Ecto neural progenitor cell (in vitro differentiated cells): ENCODE results near the gene HSPA1B.
"Not testable (repeated sequence)": the region's sequence is repeated elsewhere in the genome, so short reads cannot be mapped to it uniquely, and the experiment has no call there.

Source experiments
- DNase-seq: peaks from one replicate; pipeline ENCODE4 v3.0.0-alpha.2; 2018; ENCODE audit warnings: low spot score

HSPA1B gene

DNA sequence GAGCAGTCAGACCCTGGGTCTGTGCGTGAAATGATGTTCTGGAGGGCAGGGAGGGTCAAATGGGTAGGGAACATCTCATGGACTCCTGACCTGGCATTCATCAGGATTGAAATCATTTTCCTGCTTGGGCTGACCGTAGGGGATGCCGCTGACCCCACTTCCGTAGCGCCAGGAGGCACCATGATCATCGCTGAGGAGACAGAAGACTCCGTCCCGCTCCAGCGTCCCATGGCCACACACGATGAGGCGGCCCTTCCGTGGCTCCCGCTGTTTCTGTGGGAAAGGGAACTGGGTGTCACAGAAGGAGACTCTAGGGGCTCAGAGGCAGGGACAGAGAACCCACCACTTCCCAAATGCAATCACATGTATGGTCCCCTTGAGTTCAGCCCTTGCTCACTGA lies 32.8 kb downstream of the HSPA1B start:
- DNase-seq: no peak

DNA sequence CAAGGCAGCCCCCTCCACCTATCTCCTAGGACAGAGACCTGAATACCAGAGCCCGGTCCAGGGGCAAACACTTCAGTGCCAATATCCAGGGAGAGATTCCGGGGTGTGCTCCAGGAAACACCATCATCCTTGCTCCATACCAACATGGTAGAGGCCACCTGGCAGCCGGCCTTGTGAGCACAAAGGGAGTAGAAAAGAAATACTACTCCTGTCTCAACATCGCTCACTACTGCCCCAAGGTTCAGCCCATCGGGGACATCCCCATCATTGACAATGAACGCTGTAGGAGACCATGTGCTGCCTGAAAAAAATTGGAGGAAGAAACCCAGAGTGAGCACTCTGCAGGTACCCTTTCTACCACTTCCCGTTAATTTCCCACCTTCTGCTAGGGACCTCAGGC lies 33.6 kb downstream of the HSPA1B start:
- no peak for DNase-seq

DNA sequence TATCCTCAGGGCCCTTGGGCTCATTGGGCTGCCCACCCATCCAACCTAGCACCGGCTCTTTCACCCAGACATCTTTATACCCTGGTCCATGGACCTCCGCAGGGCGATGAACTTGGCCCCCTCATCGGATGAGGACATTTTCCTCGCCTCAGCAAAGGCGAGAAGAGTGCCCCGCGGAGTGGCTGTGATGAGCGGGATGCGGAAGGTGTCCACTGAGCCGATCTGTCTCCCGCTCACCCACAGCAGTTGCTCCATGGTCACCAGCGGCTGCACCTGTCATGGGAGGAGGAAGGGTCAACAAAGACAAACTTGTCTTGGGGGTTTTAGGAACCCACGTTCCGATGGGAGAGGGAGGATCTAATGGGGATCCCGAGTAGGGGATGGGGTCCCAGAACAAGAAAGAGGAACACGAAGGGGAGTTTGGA lies 34.4 kb downstream of the HSPA1B start:
- no peak for DNase-seq

GRCh38 chr6:31862344-31863235 lies 35.1 kb downstream of the HSPA1B start, which contains the start of gene NEU1:
NEU1 (minus strand) TSS chr6:31862821; CDS start chr6:31862776, 45 bp downstream.
- DNase-seq: peak; percentile 99

GRCh38 chr6:31864123-31864562 lies 36.6 kb downstream of the HSPA1B start:
- not testable (repeated sequence) for DNase-seq

GRCh38 chr6:31864818-31865204 lies 37.3 kb downstream of the HSPA1B start:
- DNase-seq: no peak

- no peak for DNase-seq
These were observed 37.9 kb downstream of the HSPA1B start for GRCh38 chr6:31865205-31866118.

- not testable (repeated sequence) for DNase-seq
These were observed 41.1 kb downstream of the HSPA1B start for GRCh38 chr6:31868658-31868971.

DNA sequence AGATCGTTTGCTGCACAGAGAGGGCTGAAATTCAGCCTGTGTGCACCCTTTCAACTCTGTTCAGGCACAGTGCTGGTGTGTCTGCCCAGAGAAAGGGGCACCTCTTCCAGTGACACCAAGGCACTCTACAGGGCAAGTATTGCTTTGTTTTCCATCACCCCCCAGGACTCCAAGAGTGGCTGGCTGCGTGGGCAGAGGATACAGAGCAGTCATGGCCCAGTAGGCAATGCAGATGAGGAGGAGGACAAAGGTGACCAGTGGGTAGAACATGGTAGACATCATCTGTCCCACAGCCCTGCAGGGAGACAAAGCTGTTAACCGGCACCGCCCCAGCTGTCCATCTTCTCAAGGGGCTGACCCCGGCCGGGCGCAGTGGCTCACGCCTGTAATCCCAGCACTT lies 41.8 kb downstream of the HSPA1B start:
- peak; percentile 38 for DNase-seq

DNA sequence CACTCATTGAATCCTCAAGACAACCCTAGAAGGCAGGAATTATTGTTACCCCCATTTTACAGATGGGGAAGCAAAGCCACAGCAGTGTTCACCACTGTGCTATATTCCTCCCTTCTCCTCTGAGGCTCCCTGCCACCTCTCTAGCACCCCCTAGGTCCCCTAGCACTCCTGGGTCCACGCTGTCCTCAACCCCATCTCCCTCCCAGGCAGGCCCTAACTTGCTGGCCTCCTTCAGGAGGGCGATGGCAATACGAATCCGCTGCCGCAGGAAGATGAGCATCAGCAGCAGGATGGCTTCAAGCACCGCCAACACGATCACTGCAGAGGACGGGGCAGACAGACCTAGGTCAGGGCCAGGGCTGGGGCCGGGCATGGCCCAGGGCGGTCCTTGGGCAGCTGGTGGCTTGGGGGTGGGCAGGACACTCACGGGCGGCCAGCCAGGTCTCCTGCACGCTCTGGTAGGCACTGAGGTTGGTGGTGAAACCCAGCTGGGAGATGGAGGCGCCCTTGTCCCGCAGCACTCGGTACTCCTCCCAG lies 42.9 kb downstream of the HSPA1B start:
- DNase-seq: no peak

- DNase-seq: no peak
These were observed 43.6 kb downstream of the HSPA1B start for GRCh38 chr6:31871046-31871659.

DNA sequence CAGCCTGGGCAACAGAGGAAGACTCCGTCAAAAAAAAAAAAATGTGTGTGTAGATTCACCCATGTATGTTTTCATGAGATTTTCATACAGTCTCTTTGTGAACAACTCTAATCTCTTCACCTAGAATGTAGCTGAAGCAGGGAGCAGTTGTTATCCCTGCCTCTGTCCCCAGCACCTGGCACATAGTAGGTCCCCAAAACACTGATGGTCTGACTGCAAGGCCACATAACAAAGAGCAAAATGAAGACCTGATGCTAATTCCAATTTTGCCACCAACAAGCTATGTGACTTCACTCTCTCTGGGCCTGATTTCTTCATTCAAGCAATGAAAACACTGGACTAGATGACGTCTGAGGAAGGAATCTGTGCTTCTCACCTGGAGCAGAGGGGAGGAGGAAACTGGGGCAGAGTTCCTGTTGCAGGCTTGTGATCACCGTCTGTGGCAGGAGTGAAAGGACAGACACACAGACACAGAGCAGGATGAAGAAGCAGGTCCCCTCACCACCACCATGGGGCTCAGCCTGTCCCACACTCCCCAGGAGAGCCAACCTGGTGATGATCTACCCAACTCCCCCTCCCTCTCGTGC lies 46.6 kb downstream of the HSPA1B start:
- no peak for DNase-seq

DNA sequence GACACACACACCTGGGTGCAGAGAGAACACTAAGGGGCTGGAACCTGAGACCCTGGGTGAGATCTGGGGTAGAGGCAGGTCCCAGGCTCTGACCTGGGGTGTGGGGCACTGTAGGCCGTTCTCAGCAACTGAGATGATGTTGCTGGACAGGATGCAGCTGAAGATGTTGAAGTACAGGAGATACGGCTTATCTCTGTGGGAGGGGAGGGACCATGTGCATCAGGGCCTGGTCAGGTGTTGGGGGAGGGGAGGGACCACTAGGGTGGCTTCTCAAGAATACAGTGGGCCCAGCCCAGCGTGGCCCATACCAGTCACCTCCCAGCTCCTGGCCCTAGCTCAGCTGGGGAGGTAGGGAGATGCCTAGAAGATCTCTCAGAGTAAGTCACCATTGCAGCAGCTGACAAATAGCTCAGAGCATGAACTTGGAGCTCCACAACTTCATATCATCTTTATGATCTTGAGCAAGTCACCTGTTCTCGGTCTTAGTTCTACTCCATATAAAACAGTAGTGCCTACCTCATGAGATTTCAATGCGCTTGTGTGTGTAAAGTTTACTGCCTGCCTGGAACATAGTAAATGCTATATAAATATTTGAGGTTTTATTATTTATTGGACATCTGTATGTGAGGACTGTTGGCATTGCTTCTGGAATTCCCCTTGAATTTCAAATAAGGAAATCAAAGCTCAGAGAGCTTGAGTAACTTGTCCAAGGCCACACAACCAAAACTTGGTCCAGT lies 47.5 kb downstream of the HSPA1B start:
- no peak for DNase-seq

- DNase-seq: no peak
These were observed 48.3 kb downstream of the HSPA1B start for GRCh38 chr6:31875877-31876276.

- no peak for DNase-seq
These were observed 48.8 kb downstream of the HSPA1B start for GRCh38 chr6:31876357-31876756.

GRCh38 chr6:31877125-31877650 lies 49.6 kb downstream of the HSPA1B start:
- DNase-seq: no peak

DNA sequence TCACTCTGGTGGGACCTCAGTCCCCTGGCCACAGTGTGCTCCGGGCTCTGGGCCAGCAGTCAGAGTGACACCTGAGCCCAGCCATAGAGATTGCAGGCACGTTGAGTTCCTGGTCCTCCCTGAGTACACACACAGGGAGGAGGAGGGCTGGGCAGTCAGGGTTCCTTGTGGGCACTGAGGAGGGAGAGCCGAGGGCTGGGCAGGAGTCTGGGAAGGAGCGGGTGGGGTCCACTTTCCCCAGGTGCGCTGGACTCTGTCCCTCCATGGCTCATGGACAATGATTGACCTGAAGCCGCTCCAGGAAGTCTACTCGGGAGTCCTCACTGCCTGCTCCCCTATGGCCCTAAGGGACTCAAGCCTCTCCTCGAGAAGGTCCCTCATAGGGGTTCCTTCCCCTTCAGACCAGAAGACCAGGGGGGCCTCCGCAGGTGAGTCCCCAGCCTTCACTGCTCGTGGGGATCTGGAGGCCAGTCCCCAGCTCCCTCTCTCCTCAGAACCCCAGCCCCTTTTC lies 50.2 kb downstream of the HSPA1B start:
- no peak for DNase-seq

DNA sequence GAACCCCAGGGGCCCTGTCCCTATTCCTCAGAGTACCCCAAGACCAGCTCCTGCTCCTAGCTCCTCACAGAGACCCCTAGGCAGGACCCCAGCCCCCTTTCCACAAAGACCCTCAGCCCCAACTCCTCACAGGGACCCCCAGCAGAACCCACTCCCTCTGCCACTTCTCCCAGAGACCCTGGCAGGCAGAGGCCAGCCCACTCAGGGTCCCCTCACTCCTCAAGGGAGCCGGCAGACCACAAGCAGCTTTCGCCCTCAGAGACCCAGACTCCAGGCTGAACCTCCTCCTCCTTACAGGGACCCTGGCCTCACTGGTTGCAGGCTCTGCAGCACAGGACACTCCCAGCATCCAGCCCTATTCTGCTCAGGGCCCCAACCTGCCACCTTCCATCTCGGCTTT lies 50.7 kb downstream of the HSPA1B start:
- DNase-seq: no peak

DNA sequence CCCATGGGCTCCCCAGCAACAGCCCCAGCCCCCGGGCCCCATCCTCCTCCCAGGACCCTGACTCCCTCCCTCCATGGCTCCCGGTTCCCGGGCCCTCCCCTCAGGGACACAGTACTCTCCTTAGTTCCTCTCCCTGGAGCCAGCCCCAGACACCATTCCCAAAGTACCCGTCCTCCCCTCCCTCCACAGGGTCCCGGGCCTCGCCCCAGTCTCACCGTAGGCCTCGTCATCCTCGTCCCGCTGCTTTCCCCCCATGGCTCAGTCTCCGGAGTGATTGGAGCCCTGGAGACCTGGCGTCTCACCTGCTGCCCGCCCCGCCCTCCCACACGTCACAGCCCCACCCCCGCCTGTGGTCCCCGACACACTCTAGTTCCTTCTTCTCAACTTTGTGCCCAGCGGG lies 51.2 kb downstream of the HSPA1B start, which contains the start of gene SLC44A4:
SLC44A4 (minus strand) TSS at position 272 of the 400 bp plus-strand sequence; CDS start at position 255, 17 bp downstream.
- DNase-seq: no peak

GRCh38 chr6:31879143-31879542 lies 51.6 kb downstream of the HSPA1B start:
- no peak for DNase-seq
